HepG2 (cell line): ENCODE data around the gene MED25. TPM values are rescaled to one million over a fixed set of nuclear protein-coding genes. Genes with fewer than 3 reads are reported as not detected.

Experiments
- ATAC-seq: fragments of 200-7000 bp; cut with Tn5 transposase; 3 replicates; pipeline ENCODE4 v1.9.1; 2020; ENCODE audit warnings: mild to moderate bottlenecking, moderate library complexity
- BruUV-seq: library from RNA; stranded (reverse); fragments of 400-500 nt; replicated peaks from 2 replicates; lab custom pipeline; 2021; lab: Mats Ljungman, UMichigan
- CTCF ChIA-PET: fragments of 300-600 bp; formaldehyde crosslinking; extraction: SDS; loops from one replicate; lab custom pipeline; 2021; ENCODE audit warnings: low total read pairs, inconsistent platforms, low intra/inter-chr PET ratio; lab: Yijun Ruan, JAX
- POLR2A ChIA-PET: fragments of 350-600 bp; sonication (Branson Sonifier 250); formaldehyde crosslinking; loops from one replicate; lab custom pipeline; 2020; ENCODE audit warnings: antibody characterized with exemption, inconsistent platforms; lab: Yijun Ruan, JAX
- DNase-seq: peaks from one replicate; pipeline ENCODE4 v3.0.0-alpha.2; 2015; ENCODE audit warnings: low spot score
- FAIRE-seq: peaks from 3 replicates; lab custom pipeline; 2011; peaks lifted over from hg19 to GRCh38; lab: Jason Lieb, UNC
- H2AFZ ChIP-seq: one replicate; pipeline ENCODE4 v1.6.1; 2011; ENCODE audit warnings: low read length, inconsistent platforms
- H3K27ac ChIP-seq: fragments of 300-600 bp; 3 replicates; pipeline ENCODE4 v1.8.0; 2011; ENCODE audit warnings: mixed run types, mild to moderate bottlenecking, mixed read lengths, low read length, inconsistent platforms; ENCODE audit not compliant: insufficient read depth; ENCODE audit errors: extremely low read length
- H3K27me3 ChIP-seq, 2 experiments: fragments of 200-600 bp in 1 of 2; 2 replicates in 1 of 2; 3 replicates in 1 of 2; pipeline versions ENCODE4 v1.6.0 to v1.8.0; 2011; ENCODE audit warnings: low read length in 2 of 2, mild to moderate bottlenecking in 2 of 2, moderate library complexity in 2 of 2, inconsistent platforms in 1 of 2; ENCODE audit not compliant: insufficient read depth in 2 of 2, control insufficient read depth in 1 of 2
- H3K36me3 ChIP-seq, 2 experiments: fragments of 200-600 bp in 1 of 2; replicated peaks in 1 of 2; 2 replicates in 1 of 2; 3 replicates in 1 of 2; pipeline versions ENCODE4 v1.5.1 to v1.8.0; 2011; ENCODE audit warnings: low read length in 2 of 2, inconsistent platforms in 1 of 2; ENCODE audit not compliant: insufficient read depth in 2 of 2, control insufficient read depth in 1 of 2
- H3K4me1 ChIP-seq: 2 replicates; pipeline ENCODE4 v1.5.1; 2012; ENCODE audit warnings: low read length, inconsistent platforms; ENCODE audit not compliant: insufficient read depth
- H3K4me2 ChIP-seq: 2 replicates; pipeline ENCODE4 v1.6.0; 2011; ENCODE audit warnings: low read depth, low read length, inconsistent platforms
- H3K4me3 ChIP-seq, 3 experiments: fragments of 200-600 bp in 1 of 3; sonication (generic), shearing (Covaris generic) in 1 of 3; replicated peaks in 1 of 3; 2 replicates each; pipeline ENCODE4 v1.5.1; 2011 to 2016; ENCODE audit warnings: low read length in 3 of 3, inconsistent platforms in 2 of 3, low read depth in 2 of 3, mild to moderate bottlenecking in 2 of 3, control low read depth in 1 of 3, mixed read lengths in 1 of 3; ENCODE audit not compliant: insufficient read depth in 1 of 3
- H3K79me2 ChIP-seq: one replicate; pipeline ENCODE4 v1.6.1; 2011; ENCODE audit warnings: low read length, inconsistent platforms; ENCODE audit not compliant: insufficient read depth
- H3K9ac ChIP-seq: 2 replicates; pipeline ENCODE4 v1.6.0; 2011; ENCODE audit warnings: mild to moderate bottlenecking, low read depth, low read length, inconsistent platforms; ENCODE audit not compliant: insufficient read depth
- H3K9me3 ChIP-seq: 2 replicates; pipeline ENCODE4 v1.5.1; 2012; ENCODE audit warnings: mild to moderate bottlenecking, low read length
- H4K20me1 ChIP-seq: 2 replicates; pipeline ENCODE4 v1.6.0; 2011; ENCODE audit warnings: inconsistent platforms, mild to moderate bottlenecking, low read length, moderate library complexity; ENCODE audit not compliant: insufficient read depth
- ARID4A ChIP-seq: sonication (generic); formaldehyde crosslinking; IDR thresholded peaks from 2 replicates; pipeline ENCODE4 v1.5.0; 2020; ENCODE audit warnings: mild to moderate bottlenecking, missing genetic modification reagents, borderline replicate concordance
- CSRNP1 ChIP-seq: sonication (generic); formaldehyde crosslinking; IDR thresholded peaks from 2 replicates; pipeline ENCODE4 v1.8.1; 2023; ENCODE audit warnings: mild to moderate bottlenecking, missing genetic modification reagents
- DRAP1 ChIP-seq: IDR thresholded peaks from 2 replicates; pipeline ENCODE4 v1.6.1; 2016; ENCODE audit warnings: missing genetic modification reagents, missing compliant biosample characterization
- EP300 ChIP-seq, 3 experiments: sonication (generic) in 1 of 3; formaldehyde crosslinking in 1 of 3; IDR thresholded peaks; 2 replicates each; pipeline versions ENCODE4 v1.5.1 to v1.6.1; 2011 to 2020; ENCODE audit warnings: low read depth in 2 of 3, low read length in 2 of 3, borderline replicate concordance in 1 of 3, improper control_type of control experiment in 1 of 3, mild to moderate bottlenecking in 1 of 3, missing genetic modification reagents in 1 of 3, moderate library complexity in 1 of 3
- HNF4A ChIP-seq: sonication (generic); formaldehyde crosslinking; IDR thresholded peaks from 2 replicates; pipeline ENCODE4 v1.4.0; 2020; ENCODE audit warnings: missing genetic modification reagents
- PTBP1 ChIP-seq: fragments of 200-400 bp; formaldehyde crosslinking; IDR thresholded peaks from 2 replicates; pipeline ENCODE4 v1.6.1; 2018; ENCODE audit warnings: low read length, low read depth; ENCODE audit not compliant: poor library complexity, severe bottlenecking
- ZNF556 ChIP-seq: sonication (generic); formaldehyde crosslinking; IDR thresholded peaks from 2 replicates; pipeline ENCODE4 v1.4.0; 2020; ENCODE audit warnings: mild to moderate bottlenecking, missing genetic modification reagents, borderline replicate concordance
- WGBS: methylation state at CpG from one replicate; pipeline ENCODE4 v1.1.6; 2017; ENCODE audit warnings: low lambda C conversion rate; 5-methylcytosine and 5-hydroxymethylcytosine counted together
- in situ Hi-C: cut with HindIII; loops from 2 replicates; pipeline ENCODE4 v1.10.0; 2017; ENCODE audit warnings: low pct_unique_long_range_greater_than_20kb; ENCODE audit not compliant: extremely low pct_ligation_motif_present
- intact Hi-C: fragments of 100-400 bp; cut with micrococcal nuclease; formaldehyde crosslinking; loops from one replicate; pipeline ENCODE4 v1.10.0; 2022; ENCODE audit not compliant: unreplicated experiment
- polyA plus RNA-seq, 8 experiments: library from polyadenylated mRNA; depleted of rRNA in 3 of 8; stranded (reverse) in 7 of 8; unstranded in 1 of 8; fragments of >200 nt; fragmentation: Illumina TruSeq in 4 of 8; extraction: Trizol in 4 of 8; gene quantifications; 2 replicates each; pipeline versions ENCODE4 v1.2.1 to v1.2.3, GENCODE V29; 2011 to 2016; ENCODE audit warnings: low read depth in 4 of 8, missing spikeins in 1 of 8, mixed read lengths in 1 of 8; ENCODE audit not compliant: insufficient read depth in 1 of 8
- total RNA-seq, 5 experiments: library from RNA; depleted of rRNA; stranded (reverse); fragments of >200 nt; fragmentation: Illumina TruSeq; extraction: Trizol; gene quantifications; 2 replicates each; pipeline ENCODE4 v1.2.3, GENCODE V29; 2016; ENCODE audit warnings: low read depth in 1 of 5
- TF ChIP-seq, protein P1 (sequence below): sonication (generic); formaldehyde crosslinking; IDR thresholded peaks from 2 replicates; pipeline ENCODE4 v1.4.0; 2020; ENCODE audit warnings: missing genetic modification reagents
- TF ChIP-seq, protein P2 (sequence below): IDR thresholded peaks from 2 replicates; pipeline ENCODE4 v1.6.1; 2016; ENCODE audit warnings: mild to moderate bottlenecking, missing biosample characterization, missing genetic modification reagents
- TF ChIP-seq, protein P3 (sequence below): sonication (generic); formaldehyde crosslinking; IDR thresholded peaks from 2 replicates; pipeline ENCODE4 v1.5.0; 2020; ENCODE audit warnings: mild to moderate bottlenecking, missing genetic modification reagents

The MED25 gene
- total and polyA plus RNA-seq, 2 of the 13 experiments (the other 11 are each of a cell fraction or from before 2014, with no cell fraction given): 11.1 to 15.1 TPM

- H3K79me2 ChIP-seq: peaks cover 20% of the 10 kb centered on the region
- CTCF ChIA-PET: no interaction called here
- H3K36me3 ChIP-seq: no peaks in the 10 kb centered on the region
- peak; percentile 89 for DNase-seq
- H3K4me3 ChIP-seq: peak overlapping the region in 1 of 3 experiments; percentile 46; a peak in 3 of 6 replicates
- BruUV-seq: no TSS peak
- in situ Hi-C loops: no loop called here
- peak overlapping the region; percentile 56 for H3K4me2 ChIP-seq
- peak overlapping the region; percentile 85 for H3K27ac ChIP-seq
- H4K20me1 ChIP-seq: no peaks in the 10 kb centered on the region
- peak overlapping the region; percentile 32 for H2AFZ ChIP-seq
- POLR2A ChIA-PET: interaction anchor here (0.6 to 1.8 kb wide), 13 partner anchors 12 to 1380 kb away, joined by 3 to 7 read pairs (median 4); partner anchors contain the start of genes AKT1S1, KDELR1, MED25 and PTOV1
- peak overlapping the region; percentile 59 for H3K9ac ChIP-seq
- WGBS: 22% methylated on average over 13 of the region's 13 CpGs
- H3K9me3 ChIP-seq: no peaks in the 10 kb centered on the region
- peaks cover 48% of the 10 kb centered on the region for H3K4me1 ChIP-seq
- peak; percentile 84 for ATAC-seq
- intact Hi-C loops: no loop called here
- peak; percentile 94 for FAIRE-seq
- H3K27me3 ChIP-seq: no peaks in the 10 kb centered on the region; a peak in 1 of 5 replicates
- peak in 1 of 2 experiments; percentile 28; a peak in 1 of 4 replicates for TF ChIP-seq EP300 (IDR thresholded peaks at IDR 0.05; ENCODE audit: low read depth in 2 of 2, low read length in 2 of 2)
- TF ChIP-seq EP300 (CRISPR knock-in tag; IDR thresholded peaks at IDR 0.05; ENCODE audit: borderline replicate concordance): no peak
- TF ChIP-seq, protein P1, sequence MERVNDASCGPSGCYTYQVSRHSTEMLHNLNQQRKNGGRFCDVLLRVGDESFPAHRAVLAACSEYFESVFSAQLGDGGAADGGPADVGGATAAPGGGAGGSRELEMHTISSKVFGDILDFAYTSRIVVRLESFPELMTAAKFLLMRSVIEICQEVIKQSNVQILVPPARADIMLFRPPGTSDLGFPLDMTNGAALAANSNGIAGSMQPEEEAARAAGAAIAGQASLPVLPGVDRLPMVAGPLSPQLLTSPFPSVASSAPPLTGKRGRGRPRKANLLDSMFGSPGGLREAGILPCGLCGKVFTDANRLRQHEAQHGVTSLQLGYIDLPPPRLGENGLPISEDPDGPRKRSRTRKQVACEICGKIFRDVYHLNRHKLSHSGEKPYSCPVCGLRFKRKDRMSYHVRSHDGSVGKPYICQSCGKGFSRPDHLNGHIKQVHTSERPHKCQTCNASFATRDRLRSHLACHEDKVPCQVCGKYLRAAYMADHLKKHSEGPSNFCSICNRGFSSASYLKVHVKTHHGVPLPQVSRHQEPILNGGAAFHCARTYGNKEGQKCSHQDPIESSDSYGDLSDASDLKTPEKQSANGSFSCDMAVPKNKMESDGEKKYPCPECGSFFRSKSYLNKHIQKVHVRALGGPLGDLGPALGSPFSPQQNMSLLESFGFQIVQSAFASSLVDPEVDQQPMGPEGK (CRISPR knock-in tag): peak; percentile 31; the same call in 1 of the 2 replicates
- TF ChIP-seq, protein P2, sequence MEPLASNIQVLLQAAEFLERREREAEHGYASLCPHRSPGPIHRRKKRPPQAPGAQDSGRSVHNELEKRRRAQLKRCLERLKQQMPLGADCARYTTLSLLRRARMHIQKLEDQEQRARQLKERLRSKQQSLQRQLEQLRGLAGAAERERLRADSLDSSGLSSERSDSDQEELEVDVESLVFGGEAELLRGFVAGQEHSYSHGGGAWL (CRISPR knock-in tag): no peak
- no peak for TF ChIP-seq CSRNP1 (CRISPR knock-in tag)
- TF ChIP-seq PTBP1: no peak
- TF ChIP-seq ZNF556 (CRISPR knock-in tag): no peak
- TF ChIP-seq DRAP1 (CRISPR knock-in tag): peak; percentile 56; the same call in 1 of the 2 replicates
- peak; percentile 88 for TF ChIP-seq HNF4A (CRISPR knock-in tag)
- peak; percentile 60; the same call in 1 of the 2 replicates for TF ChIP-seq ARID4A (CRISPR knock-in tag)
- TF ChIP-seq, protein P3, sequence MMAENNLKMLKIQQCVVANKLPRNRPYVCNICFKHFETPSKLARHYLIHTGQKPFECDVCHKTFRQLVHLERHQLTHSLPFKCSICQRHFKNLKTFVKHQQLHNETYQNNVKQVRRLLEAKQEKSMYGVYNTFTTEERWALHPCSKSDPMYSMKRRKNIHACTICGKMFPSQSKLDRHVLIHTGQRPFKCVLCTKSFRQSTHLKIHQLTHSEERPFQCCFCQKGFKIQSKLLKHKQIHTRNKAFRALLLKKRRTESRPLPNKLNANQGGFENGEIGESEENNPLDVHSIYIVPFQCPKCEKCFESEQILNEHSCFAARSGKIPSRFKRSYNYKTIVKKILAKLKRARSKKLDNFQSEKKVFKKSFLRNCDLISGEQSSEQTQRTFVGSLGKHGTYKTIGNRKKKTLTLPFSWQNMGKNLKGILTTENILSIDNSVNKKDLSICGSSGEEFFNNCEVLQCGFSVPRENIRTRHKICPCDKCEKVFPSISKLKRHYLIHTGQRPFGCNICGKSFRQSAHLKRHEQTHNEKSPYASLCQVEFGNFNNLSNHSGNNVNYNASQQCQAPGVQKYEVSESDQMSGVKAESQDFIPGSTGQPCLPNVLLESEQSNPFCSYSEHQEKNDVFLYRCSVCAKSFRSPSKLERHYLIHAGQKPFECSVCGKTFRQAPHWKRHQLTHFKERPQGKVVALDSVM (CRISPR knock-in tag): peak; percentile 91
Measured at GRCh38 chr19:49771674-49772139, 46.4 kb upstream of the MED25 start.
